Measurements from ENCODE around the gene FHAD1.

GRCh38 chr1:15348648-15349047, 101.6 kb downstream of the FHAD1 start:
- TF ChIP-seq CTCF (IDR thresholded peaks at IDR 0.05; ENCODE audit: low read length) (no peak), EZH2 (optimal IDR thresholded peaks at IDR 0.05; ENCODE audit: low read depth, low read length) (no peak)

Measured in MM.1S (cell line).